Measurements from ENCODE around the gene PKD2.

The PKD2 gene

DNA sequence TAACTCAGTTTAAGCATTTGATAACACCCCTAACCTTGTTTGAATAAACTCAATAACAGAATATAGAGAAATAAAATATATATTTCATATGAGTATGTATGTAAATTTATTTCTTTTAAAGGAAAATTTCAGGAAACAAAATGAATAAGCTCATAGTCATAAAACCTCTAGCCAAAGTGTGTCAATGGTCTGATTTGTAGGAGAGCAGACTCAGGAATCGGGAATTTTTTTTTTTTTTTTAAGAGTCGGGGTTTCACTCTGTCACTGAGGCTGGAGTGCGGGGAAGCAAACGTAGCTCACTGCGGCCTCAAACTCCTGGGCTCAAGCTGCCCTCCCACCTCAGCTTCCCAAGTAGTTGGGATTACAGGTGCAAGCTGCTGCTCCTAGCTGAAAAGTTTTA lies 2.4 kb downstream of the PKD2 start:
- H3K4me3 ChIP-seq (replicated peaks in 1 of 2; ENCODE audit: low read depth in 2 of 2, low read length in 2 of 2): no peak overlapping the region
- TF ChIP-seq, protein P1, sequence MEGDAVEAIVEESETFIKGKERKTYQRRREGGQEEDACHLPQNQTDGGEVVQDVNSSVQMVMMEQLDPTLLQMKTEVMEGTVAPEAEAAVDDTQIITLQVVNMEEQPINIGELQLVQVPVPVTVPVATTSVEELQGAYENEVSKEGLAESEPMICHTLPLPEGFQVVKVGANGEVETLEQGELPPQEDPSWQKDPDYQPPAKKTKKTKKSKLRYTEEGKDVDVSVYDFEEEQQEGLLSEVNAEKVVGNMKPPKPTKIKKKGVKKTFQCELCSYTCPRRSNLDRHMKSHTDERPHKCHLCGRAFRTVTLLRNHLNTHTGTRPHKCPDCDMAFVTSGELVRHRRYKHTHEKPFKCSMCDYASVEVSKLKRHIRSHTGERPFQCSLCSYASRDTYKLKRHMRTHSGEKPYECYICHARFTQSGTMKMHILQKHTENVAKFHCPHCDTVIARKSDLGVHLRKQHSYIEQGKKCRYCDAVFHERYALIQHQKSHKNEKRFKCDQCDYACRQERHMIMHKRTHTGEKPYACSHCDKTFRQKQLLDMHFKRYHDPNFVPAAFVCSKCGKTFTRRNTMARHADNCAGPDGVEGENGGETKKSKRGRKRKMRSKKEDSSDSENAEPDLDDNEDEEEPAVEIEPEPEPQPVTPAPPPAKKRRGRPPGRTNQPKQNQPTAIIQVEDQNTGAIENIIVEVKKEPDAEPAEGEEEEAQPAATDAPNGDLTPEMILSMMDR (IDR thresholded peaks at IDR 0.05; ENCODE audit: low read depth, low read length): no peak
- DNase-seq (ENCODE audit: low read depth in 2 of 2): no peak

DNA sequence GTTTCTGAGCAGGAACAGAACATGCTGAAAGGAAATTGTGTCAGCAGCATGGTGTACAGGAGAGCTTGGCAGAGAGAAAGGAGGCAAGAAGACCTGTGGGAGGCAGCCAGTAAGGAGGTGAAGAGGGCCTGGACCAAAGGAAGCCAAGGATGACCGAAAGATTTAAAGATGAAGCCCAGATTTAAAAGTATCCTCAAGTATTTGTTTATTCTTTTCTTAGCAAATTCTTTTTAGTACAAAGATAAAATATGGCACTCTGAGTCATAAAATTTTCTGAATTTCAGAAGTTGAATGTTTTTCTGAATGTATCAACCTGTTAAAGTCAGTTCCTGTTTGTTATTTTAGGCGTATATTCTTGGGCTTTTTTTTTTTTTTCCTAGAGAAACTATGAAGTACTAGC lies 3.5 kb downstream of the PKD2 start:
- H3K4me3 ChIP-seq (replicated peaks in 1 of 2; ENCODE audit: low read depth in 2 of 2, low read length in 2 of 2): no peak overlapping the region
- DNase-seq (ENCODE audit: low read depth in 2 of 2): peak in 1 of 2 donors; percentile 32
- TF ChIP-seq, protein P1 (IDR thresholded peaks at IDR 0.05; ENCODE audit: low read depth, low read length): no peak

DNA sequence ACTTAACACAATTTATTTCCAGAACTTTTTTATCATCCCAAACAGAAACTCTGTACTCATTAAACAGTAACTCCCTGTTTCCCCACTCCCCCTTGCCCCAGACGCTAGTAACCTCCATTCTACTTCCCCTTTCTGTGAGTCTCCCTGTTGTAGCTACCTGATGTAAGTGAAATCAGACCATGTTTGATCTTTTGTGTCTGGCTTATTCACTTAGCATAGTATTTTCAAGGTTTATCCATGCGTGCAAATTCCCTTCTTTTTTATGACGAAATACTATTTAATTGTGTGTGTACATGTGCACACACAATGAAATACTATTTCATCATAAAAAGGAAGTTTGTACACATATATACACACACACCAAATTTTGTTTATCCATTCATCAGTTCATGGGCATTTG lies 5.2 kb downstream of the PKD2 start:
- TF ChIP-seq, protein P1 (IDR thresholded peaks at IDR 0.05; ENCODE audit: low read depth, low read length): no peak
- no peak overlapping the region for H3K4me3 ChIP-seq (replicated peaks in 1 of 2; ENCODE audit: low read depth in 2 of 2, low read length in 2 of 2)
- DNase-seq (ENCODE audit: low read depth in 2 of 2): no peak

DNA sequence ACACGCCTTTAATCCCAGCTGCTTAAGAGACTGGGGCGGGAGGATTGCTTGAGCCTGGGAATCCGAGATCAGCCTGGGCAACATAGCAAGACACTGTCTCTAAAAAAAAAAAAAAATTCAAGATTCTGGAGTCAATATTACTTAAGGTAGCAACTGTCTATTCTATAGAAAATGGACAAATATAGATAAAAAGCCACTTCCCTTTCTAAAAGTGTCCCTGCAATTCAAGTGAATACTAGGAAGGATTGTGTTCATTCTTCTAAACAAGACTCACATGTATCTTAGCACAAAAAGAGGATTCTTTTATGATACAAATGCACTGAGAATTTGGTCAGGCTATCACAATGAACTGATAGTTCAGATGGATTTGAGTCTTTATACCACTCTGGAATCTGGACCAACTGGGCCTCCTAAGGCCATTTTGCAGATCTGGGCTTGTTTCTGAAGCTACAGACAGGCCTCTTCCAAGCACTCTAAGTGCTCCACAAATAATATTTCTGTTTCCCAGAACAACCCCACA lies 7.0 kb downstream of the PKD2 start:
- DNase-seq (ENCODE audit: low read depth in 2 of 2): no peak
- TF ChIP-seq, protein P1 (IDR thresholded peaks at IDR 0.05; ENCODE audit: low read depth, low read length): no peak
- no peak overlapping the region for H3K4me3 ChIP-seq (replicated peaks in 1 of 2; ENCODE audit: low read depth in 2 of 2, low read length in 2 of 2)

DNA sequence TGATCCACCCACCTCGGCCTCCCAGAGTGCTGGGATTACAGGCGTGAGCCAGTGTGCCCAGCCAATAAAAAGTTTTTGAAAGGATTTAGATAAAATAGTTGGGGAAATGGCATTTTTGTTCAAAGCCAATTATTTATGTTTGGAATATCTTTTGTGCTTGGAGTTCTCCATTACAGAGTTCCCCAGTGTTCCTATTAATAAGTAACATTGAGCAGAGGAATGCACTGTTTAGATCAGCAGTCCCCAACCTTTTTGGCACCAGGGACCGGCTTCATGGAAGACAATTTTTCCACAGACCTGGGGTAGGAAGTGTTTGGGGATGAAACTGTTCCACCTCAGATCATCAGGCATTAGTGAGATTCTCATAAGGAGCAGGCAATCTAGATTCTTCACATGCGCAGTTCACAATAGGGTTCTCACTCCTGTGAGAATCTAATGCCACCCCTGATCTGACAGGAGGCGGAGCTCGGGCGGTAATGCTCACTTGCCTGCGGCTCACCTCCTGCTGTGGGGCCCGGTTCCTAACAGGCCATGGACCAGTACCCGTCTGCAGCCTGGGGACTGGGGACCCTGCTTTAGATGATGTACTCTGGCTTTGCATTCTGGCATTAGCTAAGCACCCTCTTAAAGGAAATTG lies 8.3 kb downstream of the PKD2 start:
- TF ChIP-seq, protein P1 (IDR thresholded peaks at IDR 0.05; ENCODE audit: low read depth, low read length): no peak
- DNase-seq (ENCODE audit: low read depth in 2 of 2): no peak
- no peak overlapping the region for H3K4me3 ChIP-seq (replicated peaks in 1 of 2; ENCODE audit: low read depth in 2 of 2, low read length in 2 of 2)

DNA sequence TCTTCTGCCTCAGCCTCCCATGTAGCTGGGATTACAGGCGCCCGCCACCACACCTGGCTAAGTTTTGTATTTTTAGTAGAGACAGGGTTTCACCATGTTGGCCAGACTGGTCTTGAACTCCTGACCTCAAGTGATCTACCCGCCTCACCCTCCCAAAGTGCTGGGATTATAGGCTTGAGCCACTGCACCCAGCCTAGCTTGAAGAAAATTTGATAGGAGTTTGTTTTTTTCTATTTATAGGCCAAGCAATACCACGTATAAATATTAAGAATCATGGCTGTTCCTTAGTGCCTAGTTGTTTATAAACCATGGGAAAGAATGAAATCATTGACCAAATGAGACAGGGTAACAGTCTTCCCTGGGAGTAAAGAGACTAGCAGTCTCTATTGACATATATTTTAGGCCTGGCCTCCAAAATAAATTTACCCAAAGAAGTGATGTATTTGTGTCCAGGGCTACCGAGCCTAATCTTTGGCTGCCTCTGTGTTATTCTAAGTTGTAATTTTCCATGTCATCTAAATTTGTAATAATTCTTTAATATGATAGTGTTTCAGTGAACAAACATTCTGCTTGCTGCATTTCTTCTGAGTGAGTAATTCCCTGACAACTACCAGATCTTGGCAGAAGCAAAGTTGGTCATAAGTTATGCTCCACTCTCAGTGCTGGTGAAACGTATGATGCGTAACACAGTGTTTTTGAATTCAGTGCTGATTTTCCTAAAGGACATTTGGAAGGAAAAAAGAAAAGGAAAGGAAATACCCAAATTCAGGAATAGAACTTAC lies 10.3 kb downstream of the PKD2 start:
- H3K4me3 ChIP-seq (replicated peaks in 1 of 2; ENCODE audit: low read depth in 2 of 2, low read length in 2 of 2): no peak overlapping the region
- peak; percentile 97 to 98 for DNase-seq (ENCODE audit: low read depth in 2 of 2)
- TF ChIP-seq, protein P1 (IDR thresholded peaks at IDR 0.05; ENCODE audit: low read depth, low read length): no peak
